Activated naive CD8-positive, alpha-beta T cell treated with anti-CD3 and anti-CD28 coated beads, Interleukin-2, amount 50 U/mL, for 24 hours (primary cell): ENCODE data around the gene OGFR.

ENCODE experiments used
- ATAC-seq: fragments of 150-1000 bp; cut with Tn5 transposase; one replicate; pipeline ENCODE4 v1.10.0; 2021
- DNase-seq: peaks from one replicate; pipeline ENCODE4 v3.0.0; 2021
- H3K27ac Mint-ChIP-seq: one replicate; pipeline ENCODE4 v1.8.0; 2021; ENCODE audit warnings: mild to moderate bottlenecking, mixed read lengths
- H3K27me3 Mint-ChIP-seq: one replicate; pipeline ENCODE4 v1.8.0; 2021; ENCODE audit warnings: mixed read lengths
- H3K36me3 Mint-ChIP-seq: one replicate; pipeline ENCODE4 v1.8.0; 2021; ENCODE audit warnings: low read depth, mixed read lengths
- H3K4me1 Mint-ChIP-seq: one replicate; pipeline ENCODE4 v1.8.0; 2021; ENCODE audit warnings: mixed read lengths
- H3K4me3 Mint-ChIP-seq: one replicate; pipeline ENCODE4 v1.8.0; 2021; ENCODE audit warnings: mild to moderate bottlenecking, moderate library complexity, mixed read lengths
- H3K9me3 Mint-ChIP-seq: one replicate; pipeline ENCODE4 v1.8.0; 2021; ENCODE audit warnings: mixed read lengths

The OGFR gene

GRCh38 chr20:62765432-62766070 is 39.1 kb upstream of the OGFR start:
- no peak for DNase-seq
- Mint-ChIP-seq H3K27me3 (no peaks in the 10 kb centered on the region), H3K4me1 (no peaks in the 10 kb centered on the region), H3K27ac (no peak overlapping the region), H3K36me3 (no peaks in the 10 kb centered on the region), H3K4me3 (no peak overlapping the region), H3K9me3 (no peaks in the 10 kb centered on the region)
- no peak for ATAC-seq

DNA sequence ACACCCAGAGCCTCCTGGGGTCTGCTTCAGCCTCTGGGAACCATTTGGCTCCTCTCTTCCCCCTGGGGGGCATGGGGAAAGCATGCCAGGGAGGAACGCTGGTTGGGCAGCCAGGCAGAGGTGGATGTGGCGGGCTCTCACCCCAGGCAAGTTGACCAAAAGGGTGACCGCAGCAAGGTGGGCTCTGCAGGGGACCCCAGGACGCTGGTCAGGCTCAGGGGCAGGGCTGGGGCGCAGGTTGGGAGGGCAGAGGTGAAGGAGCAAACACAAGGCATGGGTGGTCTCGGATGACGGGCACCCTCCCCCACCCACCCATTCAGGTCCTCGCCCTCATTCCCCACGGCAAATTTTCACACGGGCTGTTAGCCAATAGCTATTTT is 38.6 kb upstream of the OGFR start:
- Mint-ChIP-seq H3K4me1 (no peaks in the 10 kb centered on the region), H3K36me3 (no peaks in the 10 kb centered on the region), H3K9me3 (no peaks in the 10 kb centered on the region), H3K27me3 (no peaks in the 10 kb centered on the region), H3K27ac (no peak overlapping the region), H3K4me3 (no peak overlapping the region)
- no peak for DNase-seq
- ATAC-seq = no peak

GRCh38 chr20:62766716-62767115 is 37.9 kb upstream of the OGFR start:
- DNase-seq (no peak), ATAC-seq (no peak)
- Mint-ChIP-seq H3K36me3 (no peaks in the 10 kb centered on the region), H3K4me1 (no peaks in the 10 kb centered on the region), H3K9me3 (no peaks in the 10 kb centered on the region), H3K4me3 (no peak overlapping the region), H3K27ac (no peak overlapping the region), H3K27me3 (no peaks in the 10 kb centered on the region)

- DNase-seq (no peak), ATAC-seq (no peak)
- no peaks in the 10 kb centered on the region for H3K9me3 Mint-ChIP-seq
- H3K4me3 Mint-ChIP-seq = no peak overlapping the region
- no peaks in the 10 kb centered on the region for H3K27me3 Mint-ChIP-seq
- no peak overlapping the region for H3K27ac Mint-ChIP-seq
- H3K36me3 Mint-ChIP-seq = no peaks in the 10 kb centered on the region
- H3K4me1 Mint-ChIP-seq = peaks cover 8% of the 10 kb centered on the region
Observed at GRCh38 chr20:62768234-62768546, 36.4 kb upstream of the OGFR start.

- Mint-ChIP-seq H3K36me3 (no peaks in the 10 kb centered on the region), H3K27me3 (no peaks in the 10 kb centered on the region), H3K4me3 (no peak overlapping the region), H3K9me3 (no peaks in the 10 kb centered on the region), H3K4me1 (peaks cover 11% of the 10 kb centered on the region), H3K27ac (no peak overlapping the region)
- DNase-seq (no peak), ATAC-seq (no peak)
Observed at GRCh38 chr20:62768551-62769287, 35.9 kb upstream of the OGFR start.

GRCh38 chr20:62769346-62770071 is 35.1 kb upstream of the OGFR start:
- no peak for DNase-seq

DNA sequence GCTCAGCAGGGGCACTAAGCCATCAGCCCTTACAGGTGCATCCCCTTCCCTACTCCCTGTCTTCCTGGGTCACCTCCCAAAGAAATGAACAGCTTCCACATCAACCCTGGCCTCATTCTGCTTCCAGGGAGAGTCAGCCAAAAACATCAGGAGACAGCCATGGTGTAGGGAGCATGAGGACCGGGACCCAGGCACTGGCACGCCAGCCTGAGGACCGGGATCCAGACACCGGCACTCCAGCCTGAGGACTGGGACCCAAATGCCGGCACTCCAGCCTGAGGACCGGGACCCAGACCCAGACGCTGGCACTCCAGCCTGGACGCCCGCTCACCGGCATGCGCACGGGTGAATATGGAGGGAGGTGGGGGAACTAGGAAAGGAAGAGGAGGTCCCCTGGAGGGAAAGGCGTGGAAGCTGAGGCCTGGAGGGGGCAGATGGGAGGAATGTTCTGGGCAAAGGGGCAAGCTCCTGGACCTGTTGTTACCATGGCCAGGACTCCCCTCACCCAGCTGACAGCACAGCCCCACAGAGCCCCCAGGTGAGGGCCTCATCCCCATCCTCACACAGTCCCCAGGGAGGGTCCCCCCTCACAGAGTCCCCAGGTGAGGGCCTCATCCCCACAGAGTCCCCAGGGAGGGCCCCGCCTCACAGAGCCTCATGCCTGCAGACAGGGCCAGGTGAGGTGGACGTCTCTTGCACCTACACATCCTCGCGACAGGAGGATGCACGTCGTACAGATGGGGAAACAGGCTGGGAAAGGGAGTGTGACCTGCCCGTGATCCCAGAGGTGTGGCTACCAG is 34.3 kb upstream of the OGFR start:
- Mint-ChIP-seq H3K4me3 (no peak overlapping the region), H3K4me1 (peaks cover 25% of the 10 kb centered on the region), H3K27me3 (no peaks in the 10 kb centered on the region), H3K9me3 (no peaks in the 10 kb centered on the region), H3K36me3 (no peaks in the 10 kb centered on the region), H3K27ac (no peak overlapping the region)
- no peak for DNase-seq
- no peak for ATAC-seq

More at GRCh38 chr20:62769346-62770071, 35.1 kb upstream of the OGFR start:
- Mint-ChIP-seq H3K27ac (no peak overlapping the region), H3K27me3 (no peaks in the 10 kb centered on the region), H3K4me1 (peaks cover 16% of the 10 kb centered on the region), H3K9me3 (no peaks in the 10 kb centered on the region), H3K36me3 (no peaks in the 10 kb centered on the region), H3K4me3 (no peak overlapping the region)
- no peak for ATAC-seq

DNA sequence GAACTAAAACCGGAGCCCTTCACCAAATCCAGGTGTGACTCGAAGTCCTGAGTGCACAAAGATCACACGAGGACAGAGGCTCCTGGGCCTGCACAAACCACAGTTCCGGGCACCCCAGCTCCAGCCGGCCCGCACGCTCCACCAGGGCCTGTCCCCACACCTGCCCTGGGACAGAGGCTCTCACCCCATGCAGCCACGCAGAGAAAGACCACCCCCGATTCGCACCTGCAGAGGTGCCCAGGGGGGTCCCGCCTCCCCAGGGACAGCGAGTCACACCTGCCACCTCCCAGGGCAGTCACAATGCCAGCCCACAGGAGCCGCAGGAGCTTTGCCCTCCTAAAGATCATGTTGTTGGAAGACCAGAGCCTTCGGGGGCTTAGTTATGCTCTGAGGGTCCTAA is 33.7 kb upstream of the OGFR start:
- H3K4me3 Mint-ChIP-seq = no peak overlapping the region
- H3K27ac Mint-ChIP-seq = no peak overlapping the region
- no peaks in the 10 kb centered on the region for H3K36me3 Mint-ChIP-seq
- ATAC-seq (no peak), DNase-seq (no peak)
- no peaks in the 10 kb centered on the region for H3K27me3 Mint-ChIP-seq
- peaks cover 31% of the 10 kb centered on the region for H3K4me1 Mint-ChIP-seq
- H3K9me3 Mint-ChIP-seq = no peaks in the 10 kb centered on the region

DNA sequence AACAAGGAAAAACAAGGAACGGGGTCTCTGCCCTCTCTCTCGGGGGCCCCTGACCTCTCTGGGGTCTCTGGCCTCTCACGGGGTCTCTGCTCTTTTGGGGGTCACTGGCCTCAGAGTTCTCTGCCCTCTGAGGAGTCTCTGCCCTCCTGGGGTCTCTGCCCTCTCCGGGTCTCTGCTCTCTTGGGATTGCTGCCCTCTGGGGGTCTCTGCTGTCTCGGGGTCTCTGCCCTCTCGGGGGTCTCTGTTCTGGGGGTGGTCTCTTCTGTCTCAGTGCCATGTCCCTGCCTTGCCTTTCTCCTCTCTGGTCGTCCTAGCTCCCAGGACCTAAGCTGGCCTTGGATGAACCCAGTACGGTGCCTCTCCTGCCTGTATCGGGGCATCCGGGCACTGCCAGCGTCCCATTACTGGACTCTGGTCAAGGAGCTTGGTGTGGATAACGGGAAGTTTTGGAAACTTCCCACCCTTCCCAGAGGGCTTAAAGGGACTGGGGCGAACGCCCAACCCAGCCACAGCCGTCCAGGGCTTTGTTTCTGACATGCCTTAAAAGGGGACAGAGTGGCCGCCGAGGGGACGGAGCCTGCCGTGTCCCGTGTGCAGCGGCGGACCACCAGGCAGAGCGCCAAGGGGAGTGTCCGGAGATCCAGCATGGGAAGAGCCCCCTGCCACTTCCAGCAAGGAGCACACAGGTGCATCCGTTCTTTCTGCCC is 33.1 kb upstream of the OGFR start:
- H3K9me3 Mint-ChIP-seq = no peaks in the 10 kb centered on the region
- no peaks in the 10 kb centered on the region for H3K36me3 Mint-ChIP-seq
- DNase-seq (no peak), ATAC-seq (no peak)
- no peak overlapping the region for H3K27ac Mint-ChIP-seq
- peaks cover 37% of the 10 kb centered on the region for H3K4me1 Mint-ChIP-seq
- H3K4me3 Mint-ChIP-seq = no peak overlapping the region
- no peaks in the 10 kb centered on the region for H3K27me3 Mint-ChIP-seq

DNA sequence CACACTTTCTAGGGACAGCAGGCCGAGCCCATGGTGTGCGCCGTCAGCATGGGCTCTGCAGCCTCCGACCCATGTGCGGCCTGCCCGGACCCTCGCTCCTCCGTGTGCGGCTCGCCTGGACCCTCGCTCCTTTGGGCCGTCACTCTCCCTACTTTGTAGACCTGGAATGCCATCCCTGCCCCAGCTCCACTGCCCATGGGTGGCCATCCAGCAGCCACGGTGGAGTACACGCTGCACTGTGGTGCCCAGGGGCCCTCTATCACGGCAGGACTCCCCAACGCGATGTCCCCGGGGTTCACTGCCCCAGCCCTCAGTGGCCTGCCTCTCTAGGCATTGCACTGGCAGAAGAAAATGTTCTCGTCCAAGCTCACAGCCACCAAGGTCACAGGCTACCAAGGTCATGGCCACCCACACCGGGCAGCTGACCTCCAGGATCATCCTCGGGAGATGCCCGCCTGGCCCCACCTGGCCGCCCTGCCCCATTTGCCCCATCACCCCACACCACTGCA is 32.5 kb upstream of the OGFR start:
- no peak overlapping the region for H3K27ac Mint-ChIP-seq
- no peak overlapping the region for H3K4me3 Mint-ChIP-seq
- H3K27me3 Mint-ChIP-seq = no peaks in the 10 kb centered on the region
- ATAC-seq (no peak), DNase-seq (no peak)
- no peaks in the 10 kb centered on the region for H3K36me3 Mint-ChIP-seq
- H3K9me3 Mint-ChIP-seq = no peaks in the 10 kb centered on the region
- peaks cover 43% of the 10 kb centered on the region for H3K4me1 Mint-ChIP-seq

- Mint-ChIP-seq H3K36me3 (no peaks in the 10 kb centered on the region), H3K27me3 (no peaks in the 10 kb centered on the region), H3K27ac (no peak overlapping the region), H3K4me1 (peaks cover 46% of the 10 kb centered on the region), H3K9me3 (no peaks in the 10 kb centered on the region), H3K4me3 (no peak overlapping the region)
- DNase-seq = no peak
- no peak for ATAC-seq
Observed at GRCh38 chr20:62772619-62772989, 32.0 kb upstream of the OGFR start.

DNA sequence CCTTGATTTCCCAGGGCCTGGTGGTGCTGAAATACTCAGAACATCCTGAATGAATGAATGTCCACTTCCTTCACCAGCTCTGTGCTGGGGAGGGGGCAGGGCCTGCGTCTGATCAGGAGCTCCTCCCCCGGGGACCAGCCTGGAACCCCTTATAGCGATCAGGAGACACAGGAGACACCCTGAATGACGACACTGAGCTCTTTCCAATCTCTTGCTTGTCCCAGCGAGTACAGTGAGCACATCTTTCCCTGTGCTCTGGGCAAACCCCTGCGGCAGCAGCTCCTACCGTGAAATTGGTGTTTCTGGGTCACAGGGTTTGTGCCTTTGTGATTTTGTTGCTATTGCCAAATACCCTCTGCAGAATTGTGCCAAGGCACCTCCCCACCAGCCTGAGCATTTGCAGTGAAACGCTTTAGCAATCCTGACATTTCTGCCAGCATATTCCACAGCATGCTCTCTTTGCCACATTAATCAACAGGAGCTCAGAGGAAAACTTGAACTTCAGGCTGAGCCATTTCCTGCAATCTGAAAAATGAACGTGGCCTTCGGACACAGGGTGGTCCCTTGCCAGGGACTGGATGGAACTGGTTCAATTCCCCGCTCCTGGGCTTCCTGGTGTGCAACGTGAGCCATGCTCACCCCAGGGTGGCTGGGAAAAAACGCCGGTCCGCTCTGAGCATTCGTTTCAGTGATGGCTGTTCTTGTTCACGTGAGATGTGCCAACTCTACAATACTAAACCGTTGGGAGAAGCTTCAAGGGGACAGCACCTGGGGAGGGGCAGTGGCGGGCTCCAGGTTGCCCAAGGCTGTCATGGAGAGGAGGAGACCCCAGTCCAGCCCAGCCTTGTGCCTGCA is 31.4 kb upstream of the OGFR start:
- Mint-ChIP-seq H3K4me1 (peaks cover 46% of the 10 kb centered on the region), H3K9me3 (no peaks in the 10 kb centered on the region), H3K36me3 (no peaks in the 10 kb centered on the region), H3K27ac (no peak overlapping the region), H3K27me3 (no peaks in the 10 kb centered on the region), H3K4me3 (no peak overlapping the region)
- ATAC-seq (no peak), DNase-seq (no peak)

DNA sequence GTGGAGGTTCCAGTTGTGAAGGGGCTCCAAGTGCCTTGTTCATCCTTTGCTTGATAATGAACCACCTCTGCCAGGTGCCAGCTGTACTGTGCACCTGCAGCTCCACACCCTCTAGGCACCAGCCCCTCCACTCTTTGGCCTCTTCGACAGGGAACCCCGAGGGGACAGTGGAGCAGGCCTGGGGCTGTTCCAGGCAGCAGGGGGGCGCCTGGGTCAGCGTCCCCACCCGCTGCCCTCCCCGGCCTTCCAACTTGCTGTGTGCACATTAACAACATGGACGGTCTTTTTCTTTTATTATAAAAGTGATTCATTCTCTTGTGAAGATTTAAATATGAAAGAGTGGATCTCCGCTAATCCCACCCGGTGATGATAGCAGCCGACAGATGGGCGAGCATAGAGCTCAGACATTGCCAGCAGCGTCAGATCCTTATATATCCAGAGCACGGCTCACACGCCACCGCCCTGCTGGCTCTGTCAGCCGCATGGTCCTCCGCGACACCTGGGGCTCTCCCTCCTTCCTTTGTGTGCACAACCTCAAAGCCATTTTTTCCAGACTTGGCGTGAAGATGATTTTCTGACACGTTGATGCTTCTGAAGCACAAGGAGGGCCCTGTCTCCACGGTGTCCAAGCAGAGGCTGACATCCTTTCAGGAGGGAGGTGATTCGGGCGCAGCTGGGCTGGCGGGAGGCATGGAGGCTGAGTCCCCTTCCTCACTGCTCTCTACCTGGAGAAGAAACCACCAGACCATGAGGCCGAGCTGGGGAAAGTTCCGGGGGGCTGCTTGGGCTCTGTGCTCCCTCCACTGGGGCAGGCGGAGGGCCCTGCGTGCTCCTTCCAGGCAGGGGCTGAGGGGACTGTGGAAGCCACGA is 30.6 kb upstream of the OGFR start:
- peaks cover 46% of the 10 kb centered on the region for H3K4me1 Mint-ChIP-seq
- no peak overlapping the region for H3K4me3 Mint-ChIP-seq
- ATAC-seq = no peak
- DNase-seq = no peak
- H3K27ac Mint-ChIP-seq = peak overlapping the region; percentile 56
- no peaks in the 10 kb centered on the region for H3K36me3 Mint-ChIP-seq
- no peaks in the 10 kb centered on the region for H3K9me3 Mint-ChIP-seq
- no peaks in the 10 kb centered on the region for H3K27me3 Mint-ChIP-seq
